GM12892 (cell line): ENCODE results near the gene MED25.

Experiments used
- DNase-seq: peaks from one replicate; pipeline ENCODE4 v3.0.0; 2011; ENCODE audit not compliant: insufficient read length
- FAIRE-seq: peaks from 2 replicates; lab custom pipeline; 2011; peaks lifted over from hg19 to GRCh38; lab: Jason Lieb, UNC
- POLR2A ChIP-seq: IDR thresholded peaks from 2 replicates; pipeline ENCODE4 v1.6.1; 2011; ENCODE audit warnings: low read depth, low read length, control low read depth
- POLR2AphosphoS5 ChIP-seq: IDR thresholded peaks from 2 replicates; pipeline ENCODE4 v1.6.1; 2011; ENCODE audit warnings: low read depth, low read length, control low read depth
- TAF1 ChIP-seq: IDR thresholded peaks from 2 replicates; pipeline ENCODE4 v1.6.1; 2011; ENCODE audit warnings: low read depth, mild to moderate bottlenecking, control low read depth, low read length, borderline replicate concordance

MED25 gene

GRCh38 chr19:49881672-49882394 is 63.7 kb downstream of the MED25 start:
- FAIRE-seq: no peak
- TF ChIP-seq POLR2A (no peak), POLR2AphosphoS5 (no peak)
- no peak for DNase-seq

GRCh38 chr19:49882643-49883042 is 64.6 kb downstream of the MED25 start:
- TF ChIP-seq POLR2A (no peak; the same call in 1 of the 2 replicates), TAF1 (no peak), POLR2AphosphoS5 (no peak)
- FAIRE-seq (no peak), DNase-seq (no peak)

GRCh38 chr19:49883094-49883493 is 65.0 kb downstream of the MED25 start:
- FAIRE-seq: no peak
- no peak for DNase-seq
- TF ChIP-seq POLR2A: no peak
- no peak for TF ChIP-seq TAF1
- TF ChIP-seq POLR2AphosphoS5: no peak

DNA sequence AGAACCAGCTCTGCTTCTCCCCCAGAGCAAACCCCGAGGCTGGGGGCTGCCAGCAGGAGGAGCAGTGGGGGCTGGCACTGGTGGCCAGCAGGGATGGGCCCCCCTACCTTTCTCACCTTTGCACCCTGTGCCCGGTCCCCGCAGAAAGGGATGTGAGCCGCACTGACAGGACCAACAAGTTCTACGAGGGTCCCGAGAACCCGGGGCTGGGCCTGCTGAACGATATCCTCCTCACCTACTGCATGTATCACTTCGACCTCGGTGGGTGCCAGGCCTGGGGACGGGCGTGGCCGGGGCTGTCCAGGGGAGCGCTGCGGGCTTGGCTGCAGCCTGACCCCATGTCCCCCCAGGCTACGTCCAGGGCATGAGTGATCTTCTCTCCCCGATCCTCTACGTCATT is 66.0 kb downstream of the MED25 start:
- no peak for FAIRE-seq
- no peak for DNase-seq
- no peak for TF ChIP-seq TAF1
- TF ChIP-seq POLR2A: no peak
- TF ChIP-seq POLR2AphosphoS5: no peak

DNA sequence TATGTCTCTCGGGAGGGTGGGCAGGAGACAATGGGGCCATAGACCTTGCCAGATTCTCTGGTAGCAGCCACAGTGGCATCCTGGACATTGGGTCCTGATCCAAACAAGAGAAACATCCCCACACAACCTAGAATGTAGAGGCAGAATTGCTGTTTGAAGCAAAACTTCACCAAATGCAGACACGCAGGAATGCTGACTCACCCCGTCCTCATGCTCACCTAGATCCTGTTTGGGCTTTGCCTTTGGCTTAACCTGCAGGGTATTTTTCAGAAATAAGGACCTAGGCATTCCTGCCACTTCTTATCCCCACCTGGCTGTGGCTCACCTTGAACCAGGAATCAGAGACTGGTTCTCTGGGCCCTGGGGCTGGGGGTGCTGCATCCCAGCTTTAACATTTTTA is 66.7 kb downstream of the MED25 start:
- no peak for DNase-seq

More for the DNA sequence above, 66.7 kb downstream of the MED25 start:
- FAIRE-seq: no peak
- no peak for TF ChIP-seq POLR2AphosphoS5
- TF ChIP-seq POLR2A: no peak
- no peak for TF ChIP-seq TAF1
